ENCODE data around the gene SOAT1. TPM values are rescaled to one million over a fixed set of nuclear protein-coding genes. Genes with fewer than 3 reads are reported as not detected.

SOAT1 gene
- total RNA-seq, 5 donors from 2014 or later (not counting 1 experiment from before 2014, with no cell fraction given) = 35.0 to 42.1 (median 39.1) TPM

GRCh38 chr1:179366093-179366800, 72.7 kb downstream of the SOAT1 start:
- no peaks in the 10 kb centered on the region for H3K9me3 ChIP-seq
- H3K9me3 Mint-ChIP-seq = no peaks in the 10 kb centered on the region
- POLR2A ChIA-PET = interaction anchor here (0.5 to 1.8 kb wide), 8 partner anchors 8 to 588 kb away, joined by 3 to 17 read pairs (median 3); partner anchors contain the start of genes CEP350 (in 1 of the 2), SOAT1 (in 1 of the 2) and TOR1AIP1 (in 1 of the 2)
- ATAC-seq (replicated peaks in 1 of 4) (peak in 2 of 4 experiments; percentile 20 to 21), DNase-seq (peak in 5 of 35 experiments; percentile 5 to 12 (median 6))
- peak overlapping the region; percentile 100 for H3K27ac Mint-ChIP-seq
- H3K4me1 ChIP-seq (ENCODE audit: control insufficient read depth in 1 of 2, extremely low read depth in 1 of 2, insufficient read depth in 2 of 2, low read length in 2 of 2) = peaks cover 0 to 16% of the 10 kb centered on the region in 2 experiments
- no peaks in the 10 kb centered on the region for H3K36me3 Mint-ChIP-seq
- no peaks in the 10 kb centered on the region for H3K36me3 ChIP-seq (ENCODE audit: control insufficient read depth in 2 of 2, extremely low read depth in 1 of 2, insufficient read depth in 1 of 2, low read length in 1 of 2)
- peak overlapping the region; percentile 97 for H3K27ac ChIP-seq (ENCODE audit: low read length)
- WGBS (ENCODE audit: insufficient coverage) = under 1% methylated on average over 19 of the region's 28 CpGs
- H3K4me3 ChIP-seq (ENCODE audit: control insufficient read depth in 1 of 2, extremely low read depth in 1 of 2, low read length in 1 of 2) = peak overlapping the region; percentile 77 to 83
- H3K4me3 Mint-ChIP-seq = peak overlapping the region; percentile 89 to 98 (median 97)
- H3K4me1 Mint-ChIP-seq = peaks cover 6 to 15% (median 13%) of the 10 kb centered on the region in 3 donors
- H3K27me3 Mint-ChIP-seq = no peaks in the 10 kb centered on the region
- no peaks in the 10 kb centered on the region for H3K27me3 ChIP-seq (replicated peaks in 1 of 2; ENCODE audit: control insufficient read depth in 2 of 2, extremely low read depth in 1 of 2, insufficient read depth in 2 of 2, low read length in 1 of 2)
- CTCF ChIA-PET = interaction anchor here (0.5 to 1.8 kb wide), 11 partner anchors 39 to 595 kb away, joined by 3 to 10 read pairs (median 4); partner anchors contain the start of genes SOAT1 (in 1 of the 2) and TOR3A (in 1 of the 2)

GRCh38 chr1:179369751-179370341, 76.2 kb downstream of the SOAT1 start:
- no peaks in the 10 kb centered on the region for H3K27me3 ChIP-seq (replicated peaks in 1 of 2; ENCODE audit: control insufficient read depth in 2 of 2, extremely low read depth in 1 of 2, insufficient read depth in 2 of 2, low read length in 1 of 2)
- Mint-ChIP-seq H3K4me1 (peaks cover 6 to 15% (median 11%) of the 10 kb centered on the region in 3 donors), H3K36me3 (no peaks in the 10 kb centered on the region), H3K27me3 (peaks cover 0 to 7% of the 10 kb centered on the region in 2 donors), H3K4me3 (no peak overlapping the region), H3K9me3 (no peaks in the 10 kb centered on the region), H3K27ac (no peak overlapping the region)
- H3K36me3 ChIP-seq (ENCODE audit: control insufficient read depth in 2 of 2, extremely low read depth in 1 of 2, insufficient read depth in 1 of 2, low read length in 1 of 2) = no peaks in the 10 kb centered on the region
- H3K4me1 ChIP-seq (ENCODE audit: control insufficient read depth in 1 of 2, extremely low read depth in 1 of 2, insufficient read depth in 2 of 2, low read length in 2 of 2) = peaks cover 0 to 13% of the 10 kb centered on the region in 2 experiments
- H3K4me3 ChIP-seq (ENCODE audit: control insufficient read depth in 1 of 2, extremely low read depth in 1 of 2, low read length in 1 of 2) = no peak overlapping the region
- no peak overlapping the region for H3K27ac ChIP-seq (ENCODE audit: low read length)
- WGBS (ENCODE audit: insufficient coverage) = no CpG with 5 or more reads among the region's 4 CpGs
- ChIA-PET POLR2A (interaction anchor here in 1 of 2 donors (0.6 kb wide), 1 partner anchor 644 kb away, joined by 10 read pairs; no protein-coding TSS in a partner anchor), CTCF (interaction anchor here (0.5 to 2.5 kb wide), 12 partner anchors 33 to 337 kb away, joined by 3 to 15 read pairs (median 6); partner anchors contain the start of gene SOAT1 (in 1 of the 2))
- peak in 21 of 35 experiments; percentile 5 to 78 (median 18) for DNase-seq
- no peak for ATAC-seq (replicated peaks in 1 of 4)
- no peaks in the 10 kb centered on the region for H3K9me3 ChIP-seq

- peaks cover 2 to 6% (median 2%) of the 10 kb centered on the region in 3 donors for H3K4me1 Mint-ChIP-seq
- no peak for DNase-seq
- ChIA-PET POLR2A (no interaction called here), CTCF (interaction anchor here (0.6 to 1.1 kb wide), 5 partner anchors 121 to 369 kb away, joined by 3 to 5 read pairs (median 3); no protein-coding TSS in a partner anchor)
- H3K4me1 ChIP-seq (ENCODE audit: control insufficient read depth in 1 of 2, extremely low read depth in 1 of 2, insufficient read depth in 2 of 2, low read length in 2 of 2) = no peaks in the 10 kb centered on the region
- WGBS (ENCODE audit: insufficient coverage) = no CpG with 5 or more reads among the region's 4 CpGs
- H3K27ac Mint-ChIP-seq = no peak overlapping the region
- H3K9me3 ChIP-seq = no peaks in the 10 kb centered on the region
- no peaks in the 10 kb centered on the region for H3K27me3 ChIP-seq (replicated peaks in 1 of 2; ENCODE audit: control insufficient read depth in 2 of 2, extremely low read depth in 1 of 2, insufficient read depth in 2 of 2, low read length in 1 of 2)
- no peak overlapping the region for H3K27ac ChIP-seq (ENCODE audit: low read length)
- H3K27me3 Mint-ChIP-seq = peaks cover 0 to 7% of the 10 kb centered on the region in 2 donors
- H3K36me3 Mint-ChIP-seq = no peaks in the 10 kb centered on the region
- H3K9me3 Mint-ChIP-seq = no peaks in the 10 kb centered on the region
- no peak overlapping the region for H3K4me3 ChIP-seq (ENCODE audit: control insufficient read depth in 1 of 2, extremely low read depth in 1 of 2, low read length in 1 of 2)
- ATAC-seq (replicated peaks in 1 of 4) = no peak
- H3K4me3 Mint-ChIP-seq = no peak overlapping the region
- H3K36me3 ChIP-seq (ENCODE audit: control insufficient read depth in 2 of 2, extremely low read depth in 1 of 2, insufficient read depth in 1 of 2, low read length in 1 of 2) = no peaks in the 10 kb centered on the region
Measured at GRCh38 chr1:179372160-179372559, 78.6 kb downstream of the SOAT1 start.

- Histone ChIP-seq H3K9me3 (no peaks in the 10 kb centered on the region), H3K36me3 (ENCODE audit: control insufficient read depth in 2 of 2, extremely low read depth in 1 of 2, insufficient read depth in 1 of 2, low read length in 1 of 2) (no peaks in the 10 kb centered on the region), H3K4me3 (ENCODE audit: control insufficient read depth in 1 of 2, extremely low read depth in 1 of 2, low read length in 1 of 2) (no peak overlapping the region), H3K27ac (ENCODE audit: low read length) (no peak overlapping the region), H3K4me1 (ENCODE audit: control insufficient read depth in 1 of 2, extremely low read depth in 1 of 2, insufficient read depth in 2 of 2, low read length in 2 of 2) (no peaks in the 10 kb centered on the region), H3K27me3 (replicated peaks in 1 of 2; ENCODE audit: control insufficient read depth in 2 of 2, extremely low read depth in 1 of 2, insufficient read depth in 2 of 2, low read length in 1 of 2) (peaks cover 0 to 2% of the 10 kb centered on the region in 2 experiments)
- CTCF ChIA-PET = no interaction called here
- no peaks in the 10 kb centered on the region for H3K36me3 Mint-ChIP-seq
- H3K27me3 Mint-ChIP-seq = peaks cover 0 to 7% of the 10 kb centered on the region in 2 donors
- ATAC-seq (replicated peaks in 1 of 4) (no peak), DNase-seq (no peak)
- H3K27ac Mint-ChIP-seq = no peak overlapping the region
- 100% methylated on average over 1 of the region's 6 CpGs for whole genome bisulfite sequencing (ENCODE audit: insufficient coverage)
- H3K9me3 Mint-ChIP-seq = no peaks in the 10 kb centered on the region
- H3K4me1 Mint-ChIP-seq = no peaks in the 10 kb centered on the region
- H3K4me3 Mint-ChIP-seq = no peak overlapping the region
- POLR2A ChIA-PET = no interaction called here
Measured at GRCh38 chr1:179376223-179376622, 82.6 kb downstream of the SOAT1 start.

- H3K27ac Mint-ChIP-seq = no peak overlapping the region
- no peaks in the 10 kb centered on the region for H3K4me1 ChIP-seq (ENCODE audit: control insufficient read depth in 1 of 2, extremely low read depth in 1 of 2, insufficient read depth in 2 of 2, low read length in 2 of 2)
- H3K36me3 Mint-ChIP-seq = no peaks in the 10 kb centered on the region
- DNase-seq (no peak), ATAC-seq (replicated peaks in 1 of 4) (no peak)
- CTCF ChIA-PET = no interaction called here
- no peak overlapping the region for H3K27ac ChIP-seq (ENCODE audit: low read length)
- no peak overlapping the region for H3K4me3 ChIP-seq (ENCODE audit: control insufficient read depth in 1 of 2, extremely low read depth in 1 of 2, low read length in 1 of 2)
- POLR2A ChIA-PET = no interaction called here
- peaks cover 0 to 2% of the 10 kb centered on the region in 2 experiments for H3K27me3 ChIP-seq (replicated peaks in 1 of 2; ENCODE audit: control insufficient read depth in 2 of 2, extremely low read depth in 1 of 2, insufficient read depth in 2 of 2, low read length in 1 of 2)
- no peaks in the 10 kb centered on the region for H3K9me3 ChIP-seq
- H3K4me3 Mint-ChIP-seq = no peak overlapping the region
- no peaks in the 10 kb centered on the region for H3K4me1 Mint-ChIP-seq
- no peaks in the 10 kb centered on the region for H3K36me3 ChIP-seq (ENCODE audit: control insufficient read depth in 2 of 2, extremely low read depth in 1 of 2, insufficient read depth in 1 of 2, low read length in 1 of 2)
- H3K27me3 Mint-ChIP-seq = no peaks in the 10 kb centered on the region
- no peaks in the 10 kb centered on the region for H3K9me3 Mint-ChIP-seq
Measured at GRCh38 chr1:179380299-179380698, 86.7 kb downstream of the SOAT1 start.

GRCh38 chr1:179384027-179384426, 90.4 kb downstream of the SOAT1 start:
- DNase-seq (no peak), ATAC-seq (replicated peaks in 1 of 4) (no peak)
- no peaks in the 10 kb centered on the region for H3K27me3 ChIP-seq (replicated peaks in 1 of 2; ENCODE audit: control insufficient read depth in 2 of 2, extremely low read depth in 1 of 2, insufficient read depth in 2 of 2, low read length in 1 of 2)
- H3K4me3 ChIP-seq (ENCODE audit: control insufficient read depth in 1 of 2, extremely low read depth in 1 of 2, low read length in 1 of 2) = no peak overlapping the region
- WGBS (ENCODE audit: insufficient coverage) = no CpG with 5 or more reads among the region's 1 CpG
- no peaks in the 10 kb centered on the region for H3K9me3 ChIP-seq
- H3K27ac ChIP-seq (ENCODE audit: low read length) = no peak overlapping the region
- no peaks in the 10 kb centered on the region for H3K4me1 ChIP-seq (ENCODE audit: control insufficient read depth in 1 of 2, extremely low read depth in 1 of 2, insufficient read depth in 2 of 2, low read length in 2 of 2)
- Mint-ChIP-seq H3K36me3 (no peaks in the 10 kb centered on the region), H3K4me1 (no peaks in the 10 kb centered on the region), H3K27me3 (no peaks in the 10 kb centered on the region), H3K9me3 (no peaks in the 10 kb centered on the region), H3K4me3 (no peak overlapping the region), H3K27ac (no peak overlapping the region)
- ChIA-PET CTCF (no interaction called here), POLR2A (no interaction called here)
- H3K36me3 ChIP-seq (ENCODE audit: control insufficient read depth in 2 of 2, extremely low read depth in 1 of 2, insufficient read depth in 1 of 2, low read length in 1 of 2) = no peaks in the 10 kb centered on the region
